GM12864 (cell line): Measurements from ENCODE around the gene NFE2L2.

Source experiments
- DNase-seq: peaks from one replicate; pipeline ENCODE4 v3.0.0-alpha.2; 2011; ENCODE audit warnings: low read depth
- H3K4me3 ChIP-seq: 2 replicates; pipeline ENCODE4 v1.5.1; 2011; ENCODE audit warnings: mild to moderate bottlenecking, low read depth, low read length, control low read depth
- TF ChIP-seq, protein P1 (sequence below): IDR thresholded peaks from 2 replicates; pipeline ENCODE4 v1.5.1; 2011; ENCODE audit warnings: low read depth, mild to moderate bottlenecking, moderate library complexity, low read length, control low read depth, inconsistent platforms; ENCODE audit errors: missing control alignments

NFE2L2 gene

GRCh38 chr2:177243476-177243875, 21.1 kb downstream of the NFE2L2 start:
- TF ChIP-seq, protein P1, sequence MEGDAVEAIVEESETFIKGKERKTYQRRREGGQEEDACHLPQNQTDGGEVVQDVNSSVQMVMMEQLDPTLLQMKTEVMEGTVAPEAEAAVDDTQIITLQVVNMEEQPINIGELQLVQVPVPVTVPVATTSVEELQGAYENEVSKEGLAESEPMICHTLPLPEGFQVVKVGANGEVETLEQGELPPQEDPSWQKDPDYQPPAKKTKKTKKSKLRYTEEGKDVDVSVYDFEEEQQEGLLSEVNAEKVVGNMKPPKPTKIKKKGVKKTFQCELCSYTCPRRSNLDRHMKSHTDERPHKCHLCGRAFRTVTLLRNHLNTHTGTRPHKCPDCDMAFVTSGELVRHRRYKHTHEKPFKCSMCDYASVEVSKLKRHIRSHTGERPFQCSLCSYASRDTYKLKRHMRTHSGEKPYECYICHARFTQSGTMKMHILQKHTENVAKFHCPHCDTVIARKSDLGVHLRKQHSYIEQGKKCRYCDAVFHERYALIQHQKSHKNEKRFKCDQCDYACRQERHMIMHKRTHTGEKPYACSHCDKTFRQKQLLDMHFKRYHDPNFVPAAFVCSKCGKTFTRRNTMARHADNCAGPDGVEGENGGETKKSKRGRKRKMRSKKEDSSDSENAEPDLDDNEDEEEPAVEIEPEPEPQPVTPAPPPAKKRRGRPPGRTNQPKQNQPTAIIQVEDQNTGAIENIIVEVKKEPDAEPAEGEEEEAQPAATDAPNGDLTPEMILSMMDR, result no peak
- H3K4me3 ChIP-seq, result no peak overlapping the region
- DNase-seq, result no peak

GRCh38 chr2:177243073-177243472, 21.5 kb downstream of the NFE2L2 start:
- DNase-seq, result no peak
- TF ChIP-seq, protein P1, result no peak
- no peak overlapping the region for H3K4me3 ChIP-seq

- no peak overlapping the region for H3K4me3 ChIP-seq
These were observed 22.2 kb downstream of the NFE2L2 start for GRCh38 chr2:177242121-177242987.

GRCh38 chr2:177241711-177242120, 22.8 kb downstream of the NFE2L2 start:
- H3K4me3 ChIP-seq, result no peak overlapping the region
- DNase-seq, result no peak
- TF ChIP-seq, protein P1, result no peak

More at GRCh38 chr2:177242121-177242987, 22.2 kb downstream of the NFE2L2 start:
- TF ChIP-seq, protein P1, result no peak
- no peak for DNase-seq

DNA sequence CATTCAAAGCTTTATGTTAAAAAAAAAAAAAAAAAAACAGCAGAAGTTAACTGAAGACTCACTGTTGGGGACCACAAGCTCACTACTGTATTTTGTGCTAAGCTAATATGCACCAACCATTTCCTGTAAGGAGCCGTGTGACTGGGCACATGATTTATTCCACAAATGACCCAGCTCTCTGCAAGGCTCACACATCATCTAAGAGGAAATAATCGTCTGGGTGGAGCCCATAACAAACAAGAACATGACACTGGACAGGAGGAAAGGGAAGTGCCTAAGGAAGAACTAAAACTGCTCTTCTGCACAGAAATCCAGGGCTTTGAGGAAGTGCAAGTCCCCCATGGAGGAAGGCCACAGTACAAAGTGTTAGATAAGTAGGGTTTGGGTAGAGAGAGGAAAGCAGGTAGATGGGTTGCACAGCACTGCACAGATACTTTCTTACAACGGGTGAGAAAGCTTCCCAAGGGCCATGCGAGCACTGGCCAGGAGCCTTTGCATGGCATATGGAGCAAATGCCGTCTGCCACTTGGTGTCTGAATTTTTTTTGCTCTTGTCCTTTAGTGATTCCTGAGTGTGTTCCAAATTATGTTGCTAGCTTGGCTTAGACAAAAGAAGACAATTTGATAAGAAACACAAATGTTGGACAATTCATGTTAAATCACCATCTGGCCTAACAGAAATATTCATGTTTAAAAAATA, 24.4 kb downstream of the NFE2L2 start:
- DNase-seq, result no peak
- TF ChIP-seq, protein P1, result no peak
- no peak overlapping the region for H3K4me3 ChIP-seq

DNA sequence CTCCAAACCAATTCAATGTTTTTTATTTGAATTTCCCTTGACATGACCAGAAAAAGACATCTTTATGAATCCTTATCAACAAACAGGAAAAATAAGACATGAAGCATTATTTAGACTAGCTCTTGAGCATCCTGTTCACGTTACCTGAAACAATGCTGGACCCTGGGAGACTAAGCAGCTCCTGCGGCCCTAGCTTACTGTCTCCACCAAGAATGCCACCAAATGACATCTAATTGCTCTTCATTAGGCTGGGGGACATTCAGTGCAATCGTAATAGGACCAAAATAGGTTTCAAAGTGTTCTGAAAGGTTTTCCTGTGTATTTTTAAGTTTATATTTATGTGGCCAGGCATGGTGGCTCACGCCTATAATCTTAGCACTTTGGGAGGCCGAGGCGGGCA, 25.5 kb downstream of the NFE2L2 start:
- TF ChIP-seq, protein P1, result no peak
- no peak overlapping the region for H3K4me3 ChIP-seq
- DNase-seq, result no peak
